Stimulated activated CD4-positive, alpha-beta T cell treated with anti-CD3 and anti-CD28 coated beads, Interleukin-1b, Interleukin-23, amount 100 ng/mL, for 24 hours (primary cell): ENCODE data around the gene TUBG2.
"Not testable (repeated sequence)": the region's sequence is repeated elsewhere in the genome, so short reads cannot be mapped to it uniquely, and the experiment has no call there.

Source experiments
- DNase-seq, 4 experiments: peaks; one replicate each; pipeline ENCODE4 v3.0.0-alpha.2; 2020; ENCODE audit warnings: low read depth in 4 of 4, low spot score in 1 of 4

The TUBG2 gene

GRCh38 chr17:42653179-42654124 is 5.6 kb upstream of the TUBG2 start:
- no peak for DNase-seq

GRCh38 chr17:42655528-42655927 is 3.6 kb upstream of the TUBG2 start:
- DNase-seq = no peak

- no peak for DNase-seq
These were observed 1.1 kb upstream of the TUBG2 start for GRCh38 chr17:42657824-42658588.

GRCh38 chr17:42659932-42660274 is 819 bp downstream of the TUBG2 start:
- DNase-seq = not testable (repeated sequence)

GRCh38 chr17:42660692-42661345 is 1.7 kb downstream of the TUBG2 start:
- no peak for DNase-seq

- no peak for DNase-seq
These were observed 6.5 kb downstream of the TUBG2 start for GRCh38 chr17:42665581-42666001.

- DNase-seq = not testable (repeated sequence)
These were observed 7.0 kb downstream of the TUBG2 start for GRCh38 chr17:42666126-42666525.

- DNase-seq = no peak
These were observed 8.2 kb downstream of the TUBG2 start for GRCh38 chr17:42667088-42667951.

- DNase-seq = no peak
These were observed 10.6 kb downstream of the TUBG2 start for GRCh38 chr17:42669705-42669976.

GRCh38 chr17:42669977-42670788 is 11.1 kb downstream of the TUBG2 start:
- DNase-seq = no peak

GRCh38 chr17:42670789-42671657 is 11.9 kb downstream of the TUBG2 start:
- DNase-seq = no peak

GRCh38 chr17:42672038-42672437 is 13.0 kb downstream of the TUBG2 start:
- no peak for DNase-seq

- DNase-seq = no peak
These were observed 14.3 kb downstream of the TUBG2 start for GRCh38 chr17:42673266-42673884.

GRCh38 chr17:42673885-42674754 is 15.0 kb downstream of the TUBG2 start:
- no peak for DNase-seq

GRCh38 chr17:42674755-42675347 is 15.8 kb downstream of the TUBG2 start:
- no peak for DNase-seq

GRCh38 chr17:42675348-42675964 is 16.4 kb downstream of the TUBG2 start:
- DNase-seq = no peak

GRCh38 chr17:42675965-42676423 is 16.9 kb downstream of the TUBG2 start:
- DNase-seq = no peak
